ENCODE results near the gene SH3TC2.

The SH3TC2 gene

GRCh38 chr5:149063017-149063687 lies at the start of gene SH3TC2:
Gene SH3TC2, minus strand, starts transcription at chr5:149063062. Its CDS starts 40 bp downstream, at chr5:149063022.
- H3K27ac ChIP-seq (ENCODE audit: extremely low read depth, low read depth, low read length), result no peak within 1 kb of the TSS
- H3K4me1 ChIP-seq (ENCODE audit: control insufficient read depth, insufficient read depth, low read length), result no peaks in the 10 kb centered on the region
- TF ChIP-seq ZNF426 (tag by site-specific recombination; IDR thresholded peaks at IDR 0.05), result no peak
- TF ChIP-seq ZSCAN16 (tag by site-specific recombination; IDR thresholded peaks at IDR 0.05), result no peak
- TF ChIP-seq ZBTB21 (tag by site-specific recombination; IDR thresholded peaks at IDR 0.05), result no peak
- no peak for TF ChIP-seq ZNF555 (tag by site-specific recombination; conservative IDR thresholded peaks at IDR 0.05)
- no peak for TF ChIP-seq ZNF639 (tag by site-specific recombination; IDR thresholded peaks at IDR 0.05)
- TF ChIP-seq KLF8 (tag by site-specific recombination; IDR thresholded peaks at IDR 0.05), result no peak
- no peak for TF ChIP-seq IKZF3 (tag by site-specific recombination; IDR thresholded peaks at IDR 0.05)
- no peak for TF ChIP-seq ZNF626 (tag by site-specific recombination; IDR thresholded peaks at IDR 0.05)
- TF ChIP-seq ZNF692 (tag by site-specific recombination; IDR thresholded peaks at IDR 0.05), result no peak
- no peaks in the 10 kb centered on the region for H3K36me3 ChIP-seq (ENCODE audit: control insufficient read depth in 2 of 2, insufficient read depth in 1 of 2, low read length in 2 of 2)
- CTCF ChIA-PET, result no interaction called here
- H3K4me3 ChIP-seq (ENCODE audit: low read depth, low read length), result no peak within 1 kb of the TSS
- POLR2A ChIA-PET, result no interaction called here
- no peaks in the 10 kb centered on the region for H3K9me3 ChIP-seq (ENCODE audit: control insufficient read depth, insufficient read depth, low read depth, low read length)

- Histone ChIP-seq H3K36me3 (ENCODE audit: control insufficient read depth in 2 of 2, insufficient read depth in 1 of 2, low read length in 2 of 2) (no peaks in the 10 kb centered on the region), H3K4me3 (ENCODE audit: low read depth, low read length) (no peak overlapping the region), H3K9me3 (ENCODE audit: control insufficient read depth, insufficient read depth, low read depth, low read length) (no peaks in the 10 kb centered on the region), H3K27ac (ENCODE audit: extremely low read depth, low read depth, low read length) (no peak overlapping the region), H3K4me1 (ENCODE audit: control insufficient read depth, insufficient read depth, low read length) (no peaks in the 10 kb centered on the region)
- ChIA-PET CTCF (interaction anchor here (0.7 to 19.6 kb wide), 3 partner anchors 22 to 375 kb away, joined by 3 to 395 read pairs (median 4); no protein-coding TSS in a partner anchor), POLR2A (no interaction called here)
- TF ChIP-seq MEIS1 (CRISPR knock-in tag; IDR thresholded peaks at IDR 0.05; ENCODE audit: borderline replicate concordance) (no peak), ZNF169 (tag by site-specific recombination; IDR thresholded peaks at IDR 0.05) (no peak), ZNF621 (tag by site-specific recombination; IDR thresholded peaks at IDR 0.05) (no peak), MZF1 (tag by site-specific recombination; IDR thresholded peaks at IDR 0.05; ENCODE audit: borderline replicate concordance) (no peak), ZNF416 (tag by site-specific recombination; IDR thresholded peaks at IDR 0.05) (no peak), ZNF341 (tag by site-specific recombination; IDR thresholded peaks at IDR 0.05; ENCODE audit: low read depth) (no peak), ZNF121 (tag by site-specific recombination; IDR thresholded peaks at IDR 0.05) (no peak), ZNF350 (tag by site-specific recombination; IDR thresholded peaks at IDR 0.05) (no peak), ZNF302 (tag by site-specific recombination; IDR thresholded peaks at IDR 0.05; ENCODE audit: low read depth) (no peak), ZNF645 (tag by site-specific recombination; IDR thresholded peaks at IDR 0.05) (no peak), ZNF664 (tag by site-specific recombination; IDR thresholded peaks at IDR 0.05) (no peak), ZBTB26 (tag by site-specific recombination; optimal IDR thresholded peaks at IDR 0.05) (no peak), ZNF626 (tag by site-specific recombination; IDR thresholded peaks at IDR 0.05) (no peak), ZNF362 (tag by site-specific recombination; IDR thresholded peaks at IDR 0.05) (no peak), ZBTB20 (tag by site-specific recombination; IDR thresholded peaks at IDR 0.05) (no peak), ZNF175 (tag by site-specific recombination; IDR thresholded peaks at IDR 0.05) (no peak)
These were observed 47.5 kb upstream of the SH3TC2 start for GRCh38 chr5:149110406-149110805.

Data from HEK293 (cell line).